HG03066 (cell line): Measurements from ENCODE around the gene APOH.
"Not testable (repeated sequence)": the region's sequence is repeated elsewhere in the genome, so short reads cannot be mapped to it uniquely, and the experiment has no call there.

ENCODE experiments used
- ATAC-seq: cut with Tn5 transposase; IDR thresholded peaks from one replicate; pipeline ENCODE4 v1.9.1; 2021; ENCODE audit warnings: low read depth; ENCODE audit not compliant: unreplicated experiment

Gene APOH, protein sequence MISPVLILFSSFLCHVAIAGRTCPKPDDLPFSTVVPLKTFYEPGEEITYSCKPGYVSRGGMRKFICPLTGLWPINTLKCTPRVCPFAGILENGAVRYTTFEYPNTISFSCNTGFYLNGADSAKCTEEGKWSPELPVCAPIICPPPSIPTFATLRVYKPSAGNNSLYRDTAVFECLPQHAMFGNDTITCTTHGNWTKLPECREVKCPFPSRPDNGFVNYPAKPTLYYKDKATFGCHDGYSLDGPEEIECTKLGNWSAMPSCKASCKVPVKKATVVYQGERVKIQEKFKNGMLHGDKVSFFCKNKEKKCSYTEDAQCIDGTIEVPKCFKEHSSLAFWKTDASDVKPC

DNA sequence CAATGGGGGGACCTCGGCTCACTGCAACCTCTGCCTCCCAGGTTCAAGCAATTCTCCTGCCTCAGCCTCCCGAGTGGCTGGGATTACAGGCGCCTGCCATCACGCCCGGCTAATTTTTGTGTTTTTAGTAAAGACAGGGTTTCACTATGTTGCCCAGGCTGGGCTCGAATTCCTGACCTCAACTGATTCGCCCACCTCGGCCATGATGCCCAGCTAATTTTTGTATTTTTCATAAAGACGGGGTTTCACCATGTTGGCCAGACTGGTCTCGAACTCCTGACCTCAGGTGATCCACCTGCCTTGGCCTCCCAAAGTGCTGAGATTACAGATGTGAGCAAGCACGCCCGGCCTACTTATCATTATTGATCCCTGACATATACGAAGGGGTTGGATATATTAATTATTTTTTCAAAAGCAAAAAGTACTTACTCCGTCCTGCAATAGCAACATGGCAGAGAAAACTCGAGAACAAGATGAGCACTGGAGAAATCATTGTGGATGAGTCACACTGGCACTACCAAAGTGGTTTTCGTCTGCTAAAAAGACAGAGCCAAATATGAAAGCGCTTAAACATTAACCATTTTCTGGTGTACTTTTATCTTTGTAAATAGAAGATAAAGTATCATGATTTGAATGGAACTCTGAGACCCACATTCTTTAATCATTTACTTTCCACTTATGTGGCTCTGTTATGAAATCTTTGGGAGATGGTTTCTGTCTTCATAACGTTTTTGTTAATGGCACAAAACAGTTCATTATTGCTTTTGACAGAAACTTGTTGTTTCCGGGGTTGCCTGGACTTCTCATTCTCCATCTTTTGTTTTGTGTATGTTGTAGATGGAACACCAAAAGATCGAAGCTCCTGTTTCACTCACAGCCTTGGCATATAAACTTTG, at the start of gene APOH:
TSS of gene APOH (minus strand) at position 529 of the 896 bp plus-strand sequence. CDS start at position 493, 36 bp downstream.
- ATAC-seq, result no peak

DNA sequence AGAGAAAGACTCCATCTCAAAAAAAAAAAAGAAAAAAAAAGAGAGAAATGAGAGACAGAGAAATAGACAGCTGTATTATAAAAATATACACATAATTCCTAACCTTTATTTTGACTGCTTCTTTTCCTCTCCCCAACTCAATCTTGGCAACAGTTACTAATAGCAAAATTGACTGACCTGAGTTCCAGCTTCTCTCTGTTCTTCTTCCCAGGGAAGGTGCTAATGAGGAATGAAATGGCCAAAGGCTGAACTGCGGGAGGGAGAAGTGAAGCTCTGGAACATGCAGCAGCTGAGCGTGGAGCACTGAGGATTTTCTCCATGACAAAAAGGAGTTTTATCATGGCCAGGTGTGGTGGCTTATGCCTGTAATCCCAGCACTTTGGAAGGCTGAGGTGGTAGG, 48.0 kb upstream of the APOH start:
- ATAC-seq, result no peak

DNA sequence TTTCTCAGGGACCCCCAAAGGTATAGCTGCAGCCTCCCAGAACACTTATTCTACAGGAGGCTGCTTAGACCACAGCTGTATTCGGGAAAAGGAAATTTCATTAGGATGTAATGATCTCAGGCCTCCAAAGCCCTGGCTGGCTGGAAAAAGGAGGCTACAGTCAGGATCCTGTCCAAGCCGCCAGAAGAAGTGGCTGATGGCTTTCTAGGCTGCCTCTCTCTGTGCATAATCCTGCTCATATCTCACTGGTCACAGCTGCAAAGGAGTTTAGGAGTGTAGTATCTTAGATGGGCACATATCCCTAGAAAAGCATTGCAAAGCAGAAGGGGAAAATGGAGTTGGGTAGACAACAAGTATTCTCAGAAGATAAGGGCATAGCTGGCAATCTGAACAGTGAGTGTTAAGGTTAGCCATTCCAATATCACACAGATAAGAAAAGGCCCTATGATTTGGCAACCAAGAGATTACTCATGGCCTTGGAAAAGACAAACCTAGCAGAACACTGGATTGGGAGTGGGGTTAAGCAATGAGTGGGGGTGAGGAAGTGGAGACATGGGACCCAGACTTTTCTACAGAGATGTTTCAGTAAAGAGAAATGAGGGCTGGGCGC, 47.2 kb upstream of the APOH start:
- no peak for ATAC-seq

DNA sequence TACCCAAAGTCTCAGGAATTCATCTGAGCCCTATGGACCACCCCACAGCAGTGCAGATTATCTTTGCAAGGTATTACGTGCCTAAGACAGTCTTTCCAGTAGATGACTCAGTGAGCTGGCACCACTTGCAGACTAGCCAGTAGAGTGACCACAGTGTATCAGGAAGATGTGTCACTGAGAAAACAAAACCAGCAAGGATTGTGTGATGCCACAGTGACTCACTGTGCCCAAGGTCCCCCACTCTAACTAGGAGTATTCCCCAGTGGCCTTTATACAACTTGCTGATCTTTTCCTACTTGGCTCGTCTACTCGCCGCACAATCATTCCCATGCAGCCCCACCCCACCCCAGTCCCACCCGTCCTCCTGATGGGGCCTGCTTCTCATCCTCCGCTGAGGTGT, 46.4 kb upstream of the APOH start:
- no peak for ATAC-seq

DNA sequence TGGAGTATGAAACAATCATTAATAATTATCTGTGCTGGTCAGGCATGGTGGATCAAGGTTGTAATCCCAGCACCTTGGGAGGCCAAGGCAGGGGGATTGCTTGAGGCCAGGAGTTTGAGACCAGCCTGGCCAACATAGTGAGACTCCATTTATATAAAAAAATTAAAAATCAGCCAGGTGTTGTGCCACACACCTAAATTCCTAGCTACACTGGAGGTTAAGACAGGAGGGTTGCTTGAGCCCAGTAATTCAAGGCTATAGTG, 44.3 kb upstream of the APOH start:
- no peak for ATAC-seq

DNA sequence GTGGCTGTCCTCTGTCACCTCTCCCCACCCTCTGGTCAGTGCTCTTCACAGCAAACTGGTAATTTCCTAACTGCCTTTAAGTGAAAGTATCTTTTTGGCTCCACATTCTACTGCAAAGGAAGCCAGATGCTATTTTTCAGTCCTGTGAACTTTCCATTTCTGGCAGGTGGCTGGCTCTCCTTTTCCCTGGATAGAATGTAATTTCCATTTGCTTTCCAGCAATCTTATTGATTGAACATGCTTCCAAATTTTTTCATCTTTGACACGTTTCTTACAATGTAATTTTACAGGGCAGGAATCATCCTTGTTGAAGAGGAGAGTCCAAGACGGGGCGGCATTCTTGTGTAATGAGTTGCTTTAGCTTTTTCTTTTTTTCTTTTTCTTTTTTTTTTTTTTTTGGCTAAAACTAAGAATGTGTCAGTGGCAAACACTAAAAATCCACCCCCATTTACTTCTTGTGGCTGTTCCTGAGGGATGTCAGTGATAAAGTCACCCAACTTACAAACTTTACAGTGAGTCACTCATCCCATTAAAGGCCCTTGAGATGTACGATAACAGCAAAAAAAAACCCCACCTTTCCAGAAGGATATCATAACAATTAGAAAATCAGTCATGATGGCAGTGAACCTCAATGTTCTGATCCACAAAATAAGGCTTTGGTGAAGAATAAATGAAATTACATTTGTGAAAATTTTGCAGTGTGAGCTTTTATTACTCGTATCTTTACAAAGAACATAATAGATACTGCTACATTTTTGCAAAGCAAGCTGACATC, 43.8 kb upstream of the APOH start:
- ATAC-seq, result no peak

DNA sequence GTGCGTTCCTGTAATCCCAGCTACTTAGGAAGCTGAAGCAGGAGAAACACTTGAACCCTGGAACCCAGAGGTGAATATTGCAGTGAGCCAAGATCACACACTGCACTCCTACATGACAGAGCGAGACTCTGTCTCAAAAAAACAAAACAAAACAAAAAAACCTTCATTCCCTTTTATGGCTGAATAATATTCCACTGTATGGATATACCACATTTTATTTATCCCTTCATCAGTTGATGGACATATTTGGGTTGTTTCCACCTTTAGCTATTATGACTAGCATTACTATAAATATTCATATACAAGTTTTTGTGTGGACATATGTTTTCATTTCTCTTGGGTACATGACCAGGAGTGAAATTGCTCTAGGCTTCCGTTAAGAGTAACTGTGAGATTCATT, 42.3 kb upstream of the APOH start:
- ATAC-seq, result no peak

DNA sequence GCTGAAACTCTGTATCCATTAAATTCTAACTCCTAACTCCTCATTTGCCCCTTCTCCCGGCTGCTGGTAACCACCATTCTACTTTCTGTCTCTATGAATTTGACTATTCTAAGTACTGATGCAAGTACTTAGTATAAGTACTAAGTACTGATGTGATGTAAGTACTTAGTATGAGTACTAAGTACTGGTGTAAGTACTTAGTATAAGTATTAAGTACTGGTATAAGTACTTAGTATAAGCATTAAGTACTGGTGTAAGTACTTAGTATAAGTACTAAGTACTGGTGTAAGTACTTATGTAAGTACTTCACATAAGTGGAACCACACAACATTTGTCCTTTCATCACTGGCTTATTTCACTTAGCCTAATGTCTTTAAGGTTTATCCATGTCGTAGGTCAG, 40.9 kb upstream of the APOH start:
- no peak for ATAC-seq

DNA sequence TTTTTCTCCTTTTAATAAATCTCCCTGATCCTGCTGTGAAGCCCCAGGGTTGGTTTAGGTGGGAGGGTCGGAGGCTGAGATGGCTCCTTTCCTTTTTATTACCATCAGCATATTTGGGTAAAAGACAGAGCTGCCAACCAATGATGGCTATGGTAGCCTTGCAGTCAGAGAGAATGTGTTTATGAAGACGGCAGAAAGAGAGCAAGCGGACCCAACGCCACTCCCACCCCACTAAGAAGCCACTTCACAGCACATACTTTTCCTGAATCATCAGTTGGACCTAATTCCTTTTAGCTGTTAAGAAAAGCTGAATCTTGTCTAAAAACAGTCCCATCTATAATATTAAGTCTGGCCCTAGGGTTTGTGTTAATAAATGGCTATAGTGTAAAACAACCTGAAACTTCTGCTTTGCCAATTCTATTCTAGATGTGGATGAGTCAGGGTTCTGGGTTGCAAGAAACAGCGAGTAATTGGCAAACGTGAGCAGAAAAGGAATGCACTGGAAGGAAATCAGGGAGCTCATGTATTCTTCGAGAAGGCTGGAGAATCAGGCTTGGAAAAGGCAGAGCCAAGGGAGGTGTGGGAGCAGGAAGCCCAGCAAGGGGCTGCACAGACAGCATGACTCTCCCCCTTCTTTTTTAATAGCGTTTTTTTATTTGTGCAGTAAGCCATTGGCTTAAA, 39.2 kb upstream of the APOH start:
- ATAC-seq, result no peak

DNA sequence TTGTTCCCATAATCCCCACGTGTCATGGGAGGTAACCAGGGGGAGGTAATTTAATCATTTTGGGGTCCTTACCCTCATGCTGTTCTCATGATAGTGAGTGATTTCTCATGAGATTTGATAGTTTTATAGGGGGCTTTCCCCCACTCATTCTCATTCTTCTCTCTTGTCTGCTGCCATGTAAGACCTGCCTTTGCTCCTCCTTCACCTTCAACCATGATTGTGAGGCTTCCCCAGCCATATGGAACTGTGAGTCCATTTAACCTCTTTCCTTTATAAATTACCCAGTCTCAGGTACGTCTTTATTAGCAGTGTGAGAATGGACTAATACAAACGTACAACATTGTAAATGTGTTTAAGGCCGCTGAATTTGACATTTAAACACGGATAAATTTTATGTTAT, 35.5 kb upstream of the APOH start:
- no peak for ATAC-seq

DNA sequence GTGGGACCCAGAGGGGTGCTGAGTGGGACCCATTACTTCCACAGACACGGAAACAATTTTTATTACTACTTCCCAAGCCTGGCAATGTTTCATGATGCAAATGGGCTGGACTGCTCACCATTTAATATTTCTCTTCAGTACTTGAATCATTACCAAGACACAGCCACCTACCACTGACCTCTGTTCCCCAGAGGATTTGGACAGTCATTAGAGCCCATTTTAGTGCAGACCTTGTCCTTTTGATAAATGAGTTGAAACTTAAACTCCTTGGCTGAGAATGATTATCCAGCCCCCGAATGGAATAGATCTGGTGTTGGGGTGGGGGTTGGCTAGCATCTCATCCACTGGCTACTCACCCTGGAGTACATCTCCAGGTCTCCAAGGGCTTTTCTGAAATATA, 33.6 kb upstream of the APOH start:
- no peak for ATAC-seq

DNA sequence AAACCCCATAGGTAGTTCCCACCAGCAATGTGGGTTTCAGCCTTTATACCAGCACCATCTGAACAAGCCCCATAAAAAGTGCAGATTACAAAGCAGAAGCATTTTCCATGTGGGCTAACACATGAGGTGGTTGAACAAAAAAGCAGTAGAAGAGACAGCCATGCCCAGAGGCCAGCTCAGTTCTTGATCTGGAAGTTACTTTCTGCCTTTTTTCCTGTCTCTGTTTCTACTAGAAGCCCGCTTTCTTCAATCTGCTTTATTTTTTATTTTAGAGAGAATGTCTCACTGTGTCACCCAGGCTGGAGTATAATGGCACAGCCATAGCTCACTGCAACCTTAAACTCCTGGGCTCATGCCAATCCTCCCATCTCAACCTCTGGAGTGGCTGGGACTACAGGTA, 31.5 kb upstream of the APOH start:
- ATAC-seq, result no peak

DNA sequence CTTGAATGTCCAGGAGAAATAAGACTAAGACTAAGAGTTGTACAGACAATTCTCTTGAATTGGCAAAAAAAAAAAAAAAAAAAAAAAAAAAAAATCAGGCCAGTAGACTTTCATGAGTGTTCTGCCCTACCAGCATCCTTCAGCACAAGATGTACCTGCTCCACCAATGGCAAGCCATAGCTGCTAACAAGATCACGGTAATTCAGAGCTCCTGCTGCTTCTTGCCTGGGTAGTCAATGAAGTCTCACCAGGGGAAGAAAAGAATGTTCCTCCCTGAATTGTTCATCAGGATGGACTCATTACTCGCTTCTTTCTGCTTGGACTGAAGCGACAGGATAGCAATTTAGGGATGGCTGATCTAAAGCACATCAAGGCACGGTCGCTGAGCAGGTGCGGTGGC, 31.1 kb upstream of the APOH start:
- no peak for ATAC-seq

DNA sequence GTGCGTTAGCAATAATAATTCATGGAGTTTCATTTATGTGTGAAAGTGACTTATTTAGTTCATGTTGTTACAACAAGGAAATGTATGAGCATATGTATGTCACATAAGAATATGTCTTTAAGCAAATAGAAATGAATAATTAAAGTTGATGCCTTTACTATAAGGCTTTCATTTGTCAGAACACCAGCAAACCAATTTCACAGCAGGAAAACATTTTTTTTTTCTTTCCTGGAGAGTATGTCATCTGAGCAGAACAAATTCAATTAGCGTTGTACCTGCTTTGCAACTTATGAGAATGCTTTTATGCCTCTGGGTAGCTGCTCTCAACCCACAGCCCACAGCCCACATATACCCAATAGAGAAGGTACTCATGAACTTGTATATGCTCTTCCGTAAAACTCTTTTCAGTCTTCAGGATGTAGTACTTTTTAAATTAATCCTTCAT, 26.3 kb upstream of the APOH start:
- no peak for ATAC-seq

DNA sequence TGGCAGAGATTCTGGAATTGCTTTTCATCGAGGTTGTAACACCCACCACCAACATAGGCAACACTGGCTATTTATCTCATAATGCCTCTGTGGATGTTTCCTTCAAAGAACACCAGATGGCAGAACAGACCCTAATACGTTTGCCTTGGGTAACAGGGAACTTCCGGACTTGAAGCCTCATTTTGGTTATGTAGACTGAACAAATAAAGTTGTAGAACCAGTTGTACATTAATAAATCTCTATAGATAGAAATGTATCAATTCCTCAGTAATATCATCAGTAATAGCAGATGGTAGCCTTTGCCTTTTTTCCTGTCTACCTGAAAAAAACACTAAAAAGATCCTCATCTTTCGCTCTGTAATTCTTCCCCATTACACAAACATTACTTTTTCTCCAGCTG, 25.9 kb upstream of the APOH start:
- no peak for ATAC-seq

DNA sequence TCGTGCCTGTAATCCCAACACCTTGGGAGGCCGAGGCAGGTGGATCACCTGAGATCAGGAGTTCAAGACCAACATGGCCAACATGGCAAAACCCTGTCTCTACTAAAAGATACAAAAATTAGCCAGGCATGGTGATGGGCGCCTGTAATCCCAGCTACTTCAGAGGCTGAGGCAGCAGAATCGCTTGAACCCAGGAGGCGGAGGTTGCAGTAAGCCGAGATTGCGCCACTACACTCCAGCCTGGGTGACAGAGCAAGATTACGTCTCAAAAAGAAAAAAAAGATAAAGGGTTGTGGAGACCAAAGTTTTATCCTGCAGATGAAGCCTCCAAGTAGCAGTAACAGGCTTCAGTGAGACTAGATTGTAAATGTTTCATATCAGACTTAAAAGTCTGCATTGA, 24.2 kb upstream of the APOH start:
- ATAC-seq, result not testable (repeated sequence)

DNA sequence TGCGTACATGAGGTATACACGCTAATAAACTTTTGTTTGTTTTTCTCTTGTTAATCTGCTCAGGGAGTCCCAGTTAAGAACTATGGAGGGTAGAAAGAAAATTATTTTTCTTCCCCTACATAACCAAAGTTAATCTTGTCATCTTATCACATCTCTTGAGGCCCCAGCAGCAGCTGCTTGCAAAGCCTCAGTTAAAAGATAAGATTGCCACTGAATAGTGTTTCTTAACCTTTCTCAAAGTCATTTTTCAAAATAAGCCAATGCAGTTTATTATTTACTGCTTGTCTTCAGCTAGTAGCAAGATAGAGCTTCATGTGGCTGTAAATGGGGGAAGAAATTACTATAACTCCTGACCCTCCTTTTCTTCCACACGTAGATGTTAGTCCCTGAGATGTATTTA, 21.5 kb upstream of the APOH start:
- ATAC-seq, result no peak

DNA sequence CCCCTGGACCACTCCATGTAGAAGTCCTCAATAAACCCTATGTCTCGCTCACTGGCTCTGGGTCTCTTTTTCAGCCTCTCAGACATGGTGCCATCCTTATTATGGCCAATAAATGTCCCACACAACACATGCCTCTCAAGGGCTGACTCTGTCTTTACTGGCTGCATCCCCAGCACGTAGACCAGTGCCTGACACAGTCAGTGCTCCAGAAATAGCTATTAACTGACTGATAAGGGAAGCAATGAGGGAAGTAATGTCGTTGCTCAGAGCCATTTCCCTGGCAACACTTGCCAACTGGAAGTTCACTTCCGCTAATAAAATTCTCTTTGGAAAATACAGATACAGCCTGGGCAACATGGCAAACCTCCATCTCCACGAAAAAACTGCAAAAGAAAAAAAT, 19.1 kb upstream of the APOH start:
- ATAC-seq, result no peak

DNA sequence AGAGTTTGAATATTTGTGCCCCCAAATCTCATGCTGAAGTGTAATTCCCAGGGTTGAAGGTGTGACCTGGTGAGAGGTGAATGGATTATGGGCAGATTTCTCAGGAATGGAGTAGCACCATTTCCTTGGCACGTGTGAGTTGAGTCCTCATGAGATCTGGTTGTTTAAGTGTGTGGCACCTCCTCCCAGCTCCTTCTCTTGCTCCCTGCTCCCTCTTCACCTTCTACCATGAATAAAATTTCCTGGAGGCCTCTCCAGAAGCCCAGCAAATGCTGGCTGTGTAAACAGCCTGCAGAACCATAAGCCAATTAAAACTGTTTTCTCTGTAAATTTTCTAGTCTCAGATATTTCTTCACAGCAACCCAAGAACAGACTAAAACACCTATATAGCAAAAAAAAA, 12.6 kb upstream of the APOH start:
- no peak for ATAC-seq

DNA sequence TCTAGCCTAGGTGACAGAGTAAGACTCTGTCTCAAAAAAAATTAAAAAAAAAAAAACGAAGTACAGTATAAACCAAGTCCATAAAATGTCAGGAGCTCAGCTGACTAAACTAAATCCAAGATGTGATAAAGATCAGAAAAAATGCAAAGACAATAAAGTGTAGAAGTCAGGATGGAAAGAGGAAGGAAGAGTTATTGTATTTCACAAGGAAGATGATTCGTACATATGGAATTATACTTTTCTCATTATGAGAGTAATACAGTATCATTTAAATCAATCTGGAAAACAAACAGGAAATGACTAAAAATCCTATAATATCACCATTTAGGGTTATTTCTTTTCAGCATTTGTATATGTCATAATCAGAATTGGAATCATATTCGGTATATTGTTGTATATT, 11.4 kb upstream of the APOH start:
- no peak for ATAC-seq
